ENCODE data around the gene EGFR.

- TF ChIP-seq CTCF (IDR thresholded peaks at IDR 0.05) = no peak
- TF ChIP-seq POLR2A (IDR thresholded peaks at IDR 0.05) = no peak
Measured at GRCh38 chr7:55185941-55186609, 167.3 kb downstream of the EGFR start.

Measured in heart left ventricle (tissue), 13 donors.